ENCODE measurements around the gene VPS36. TPM values are rescaled to one million over a fixed set of nuclear protein-coding genes. Genes with fewer than 3 reads are reported as not detected.

The VPS36 gene
- total RNA-seq, 2 experiments from 2014 or later = 30.6 to 35.9 TPM

- CTCF ChIA-PET (ENCODE audit: unreplicated experiment) = no interaction called here
Observed at GRCh38 chr13:52432456-52432855, 18.0 kb downstream of the VPS36 start.

DNA sequence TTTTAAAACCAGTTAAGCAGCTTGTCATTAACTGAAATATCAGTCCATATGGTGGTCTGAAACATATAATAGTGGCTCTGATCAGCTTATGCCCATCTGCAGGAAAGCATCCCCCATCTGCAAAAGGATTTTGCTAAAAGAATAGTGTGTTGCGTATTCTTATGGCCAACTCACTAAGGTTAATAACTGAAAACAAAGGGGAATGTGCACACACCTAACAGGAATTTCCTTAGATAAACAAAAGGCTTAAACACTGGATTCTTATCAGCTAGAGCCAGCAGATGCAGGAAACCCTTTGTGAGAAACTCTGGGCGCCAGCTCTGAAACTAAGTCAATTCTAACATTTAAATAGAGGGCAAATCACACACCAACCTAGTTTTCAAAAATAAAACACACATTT, 22.1 kb downstream of the VPS36 start:
- BruUV-seq (replicated peaks) = no TSS peak
- POLR2A ChIA-PET = interaction anchor here (0.6 kb wide), 1 partner anchor 780 kb away, joined by 3 read pairs; no protein-coding TSS in a partner anchor
- Histone ChIP-seq H3K4me3 (ENCODE audit: low read depth, low read length, poor library complexity, severe bottlenecking) (no peak overlapping the region), H2AFZ (ENCODE audit: low read length) (no peak overlapping the region), H3K9me3 (ENCODE audit: low read length) (no peaks in the 10 kb centered on the region), H3K79me2 (ENCODE audit: insufficient read depth, low read depth, low read length) (no peaks in the 10 kb centered on the region), H3K4me2 (ENCODE audit: low read length) (no peak overlapping the region), H4K20me1 (ENCODE audit: insufficient read depth, low read length) (no peaks in the 10 kb centered on the region), H3K36me3 (ENCODE audit: insufficient read depth, low read length) (peaks cover 29% of the 10 kb centered on the region), H3K27ac (ENCODE audit: low read depth, low read length, poor library complexity, severe bottlenecking) (no peak overlapping the region), H3K4me1 (ENCODE audit: insufficient read depth, low read length, poor library complexity, severe bottlenecking) (no peaks in the 10 kb centered on the region), H3K9me2 (ENCODE audit: insufficient read depth, low read length) (no peaks in the 10 kb centered on the region)
- CTCF ChIA-PET (ENCODE audit: unreplicated experiment) = no interaction called here
- TF ChIP-seq CTCF (conservative IDR thresholded peaks at IDR 0.05; ENCODE audit: low read length) (no peak), EZH2phosphoT487 (IDR thresholded peaks at IDR 0.05; ENCODE audit: borderline replicate concordance, low read depth, low read length) (no peak)
- DNase-seq (ENCODE audit: low spot score) = no peak
- intact Hi-C loops (cut with micrococcal nuclease; ENCODE audit: unreplicated experiment) = no loop called here

More at GRCh38 chr13:52432456-52432855, 18.0 kb downstream of the VPS36 start:
- TF ChIP-seq EZH2phosphoT487 (IDR thresholded peaks at IDR 0.05; ENCODE audit: borderline replicate concordance, low read depth, low read length) = no peak
- TF ChIP-seq CTCF (conservative IDR thresholded peaks at IDR 0.05; ENCODE audit: low read length) = no peak
- BruUV-seq (replicated peaks) = no TSS peak
- no peak overlapping the region for H3K4me3 ChIP-seq (ENCODE audit: low read depth, low read length, poor library complexity, severe bottlenecking)
- DNase-seq (ENCODE audit: low spot score) = no peak
- POLR2A ChIA-PET = no interaction called here
- intact Hi-C loops (cut with micrococcal nuclease; ENCODE audit: unreplicated experiment) = no loop called here
- no peaks in the 10 kb centered on the region for H4K20me1 ChIP-seq (ENCODE audit: insufficient read depth, low read length)
- H2AFZ ChIP-seq (ENCODE audit: low read length) = no peak overlapping the region
- no peak overlapping the region for H3K4me2 ChIP-seq (ENCODE audit: low read length)
- no peaks in the 10 kb centered on the region for H3K79me2 ChIP-seq (ENCODE audit: insufficient read depth, low read depth, low read length)
- no peaks in the 10 kb centered on the region for H3K9me3 ChIP-seq (ENCODE audit: low read length)
- H3K27ac ChIP-seq (ENCODE audit: low read depth, low read length, poor library complexity, severe bottlenecking) = no peak overlapping the region
- no peaks in the 10 kb centered on the region for H3K9me2 ChIP-seq (ENCODE audit: insufficient read depth, low read length)
- H3K36me3 ChIP-seq (ENCODE audit: insufficient read depth, low read length) = peaks cover 41% of the 10 kb centered on the region
- no peaks in the 10 kb centered on the region for H3K4me1 ChIP-seq (ENCODE audit: insufficient read depth, low read length, poor library complexity, severe bottlenecking)

GRCh38 chr13:52421216-52421615, 29.2 kb downstream of the VPS36 start:
- Histone ChIP-seq H3K9me3 (ENCODE audit: low read length) (no peaks in the 10 kb centered on the region), H3K27ac (ENCODE audit: low read depth, low read length, poor library complexity, severe bottlenecking) (no peak overlapping the region), H4K20me1 (ENCODE audit: insufficient read depth, low read length) (no peaks in the 10 kb centered on the region), H3K4me3 (ENCODE audit: low read depth, low read length, poor library complexity, severe bottlenecking) (no peak overlapping the region), H3K9me2 (ENCODE audit: insufficient read depth, low read length) (no peaks in the 10 kb centered on the region), H3K79me2 (ENCODE audit: insufficient read depth, low read depth, low read length) (no peaks in the 10 kb centered on the region), H3K4me1 (ENCODE audit: insufficient read depth, low read length, poor library complexity, severe bottlenecking) (no peaks in the 10 kb centered on the region), H3K36me3 (ENCODE audit: insufficient read depth, low read length) (peaks cover 24% of the 10 kb centered on the region), H3K4me2 (ENCODE audit: low read length) (no peak overlapping the region), H2AFZ (ENCODE audit: low read length) (no peak overlapping the region)
- CTCF ChIA-PET (ENCODE audit: unreplicated experiment) = no interaction called here
- POLR2A ChIA-PET = no interaction called here
- TF ChIP-seq CTCF (conservative IDR thresholded peaks at IDR 0.05; ENCODE audit: low read length) = no peak
- TF ChIP-seq EZH2phosphoT487 (IDR thresholded peaks at IDR 0.05; ENCODE audit: borderline replicate concordance, low read depth, low read length) = no peak
- DNase-seq (ENCODE audit: low spot score) = no peak
- BruUV-seq (replicated peaks) = no TSS peak
- intact Hi-C loops (cut with micrococcal nuclease; ENCODE audit: unreplicated experiment) = no loop called here

Data from OCI-LY7 (cell line).